NCI-H2227 treated with DMSO at 0.1 percent for 48 hours (cell line): ENCODE data around the gene WHRN.

Experiments
- DNase-seq: peaks from one replicate; lab custom pipeline; 2025; lab: John Stamatoyannopoulos, UW

The WHRN gene

DNA sequence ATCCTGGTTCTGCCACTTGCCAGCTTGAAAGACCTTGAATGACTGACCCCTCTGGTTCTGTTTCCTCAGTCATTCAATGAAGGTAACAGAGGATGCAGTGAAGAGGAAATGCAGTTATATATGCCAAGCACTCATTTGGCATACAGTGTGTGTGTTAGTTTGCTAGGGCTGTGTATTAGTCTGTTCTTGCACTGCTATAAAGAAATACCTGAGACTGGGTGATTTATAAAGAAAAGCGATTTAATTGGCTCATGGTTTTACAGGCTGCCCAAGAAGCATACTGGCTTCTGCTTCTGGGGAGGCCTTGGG is 8.6 kb upstream of the WHRN start:
- no peak for DNase-seq

DNA sequence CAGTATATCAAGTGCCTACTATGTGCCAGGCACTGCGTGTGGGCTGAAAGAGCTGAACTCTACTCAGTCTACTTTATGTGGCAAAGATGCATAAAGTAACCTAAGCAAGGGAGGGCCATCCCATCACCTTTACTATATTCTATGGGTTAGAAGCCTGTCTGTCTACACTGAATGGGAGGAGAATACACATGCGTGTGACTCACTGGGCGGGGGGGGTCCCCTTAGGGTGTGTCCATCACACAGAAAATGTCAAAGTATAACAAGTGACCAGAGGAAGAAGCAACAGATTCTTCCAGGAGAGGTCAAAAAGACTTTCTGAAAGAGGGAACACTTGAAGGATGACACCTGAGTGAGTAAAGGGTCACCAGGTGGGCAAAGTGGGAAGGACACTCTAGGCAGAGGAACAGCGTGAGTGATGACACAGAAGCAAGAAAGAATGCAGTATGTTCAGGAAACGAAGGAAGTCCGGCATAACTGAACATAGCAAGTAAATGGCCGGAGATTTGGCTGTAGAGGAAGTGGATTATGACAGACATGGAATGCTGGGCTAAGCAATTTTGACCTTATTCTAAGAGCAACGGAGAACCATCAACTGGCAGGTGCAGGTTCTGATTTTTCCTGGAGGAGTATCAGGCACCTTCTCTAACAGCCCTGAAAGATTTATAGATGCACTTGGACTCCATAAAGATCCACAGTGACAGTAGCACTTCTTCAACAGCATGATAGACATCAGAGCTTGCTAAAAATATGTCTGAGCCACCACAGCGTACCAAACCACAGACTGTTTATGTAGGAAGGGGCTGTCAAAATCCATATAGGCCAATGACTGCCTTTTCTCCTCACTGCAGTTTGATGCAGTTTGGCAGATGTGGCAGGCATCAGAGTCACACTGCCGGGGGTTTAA is 8.0 kb upstream of the WHRN start:
- no peak for DNase-seq

DNA sequence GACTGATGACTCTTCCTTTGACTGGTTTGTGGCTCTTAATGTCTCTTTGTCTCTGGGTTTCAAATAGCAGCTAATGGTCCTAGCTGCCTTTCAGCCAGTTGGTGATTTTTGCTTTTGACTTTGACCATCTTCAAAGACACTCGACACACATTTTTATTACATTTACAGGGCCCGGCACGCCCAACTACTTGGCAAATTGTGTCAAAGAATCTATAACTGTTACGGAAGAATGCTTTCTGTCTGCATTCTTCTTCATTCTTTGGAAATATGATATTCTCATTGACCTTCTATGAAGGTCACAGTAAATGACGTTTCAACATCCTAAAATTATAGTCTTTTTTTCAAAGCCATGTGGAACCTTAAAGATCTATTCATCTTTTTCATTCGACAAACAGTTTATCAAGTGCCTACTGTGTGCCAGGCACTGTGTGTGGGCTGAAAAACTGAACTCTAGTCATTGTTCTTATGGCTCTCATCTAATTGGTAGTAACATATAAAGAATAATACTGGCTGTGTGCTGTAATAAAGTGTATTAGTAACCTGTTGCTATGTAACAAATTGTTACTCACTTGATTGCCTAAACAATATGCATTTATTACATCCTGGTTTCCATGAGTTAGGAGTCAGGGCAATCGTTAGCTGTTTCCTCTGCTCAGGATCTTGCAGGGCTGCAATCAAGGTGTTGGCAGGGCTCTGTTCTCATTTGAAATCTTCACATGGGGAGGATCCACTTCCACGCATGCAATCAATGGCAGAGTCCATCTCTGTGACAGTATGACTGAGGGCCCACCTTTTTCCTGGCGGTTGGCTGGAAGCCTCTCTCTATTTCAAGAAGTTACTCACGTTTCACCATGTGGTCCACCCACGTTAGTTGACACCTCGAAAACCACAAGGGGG is 7.0 kb upstream of the WHRN start:
- DNase-seq, result no peak

DNA sequence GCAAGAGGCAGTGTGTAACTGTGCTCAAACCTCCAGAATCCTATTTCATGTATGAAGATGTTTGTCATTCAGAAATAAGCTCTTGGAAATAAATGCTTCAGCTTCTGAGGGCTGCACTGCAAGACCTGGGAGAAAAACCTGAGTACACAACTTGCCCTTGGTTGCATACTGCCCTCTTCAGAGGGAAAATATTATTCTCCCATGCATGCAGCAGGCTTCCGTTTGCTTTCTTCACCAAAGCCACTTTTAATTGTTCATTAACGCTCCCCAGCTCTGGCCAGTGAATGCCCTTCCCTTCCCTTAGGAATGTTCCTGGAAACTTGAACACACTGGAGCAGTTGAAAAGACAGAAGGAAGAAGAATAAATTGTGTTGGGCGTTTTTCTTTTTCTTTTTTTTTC is 2.5 kb upstream of the WHRN start:
- DNase-seq, result no peak

DNA sequence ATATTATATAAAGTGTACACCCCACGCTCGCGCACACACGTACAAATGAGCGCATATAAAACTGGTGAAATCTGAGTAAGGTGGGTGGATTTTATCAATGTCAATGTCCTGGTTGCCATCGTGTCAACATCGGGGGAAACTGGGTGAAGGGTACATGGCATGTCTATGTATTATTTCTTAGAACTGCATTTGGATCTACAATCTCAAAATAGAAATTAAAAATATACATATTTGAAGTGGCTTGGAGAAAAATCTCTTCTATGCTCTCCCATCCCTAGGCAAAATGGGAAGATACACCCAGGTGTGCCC is 763 bp upstream of the WHRN start:
- no peak for DNase-seq

DNA sequence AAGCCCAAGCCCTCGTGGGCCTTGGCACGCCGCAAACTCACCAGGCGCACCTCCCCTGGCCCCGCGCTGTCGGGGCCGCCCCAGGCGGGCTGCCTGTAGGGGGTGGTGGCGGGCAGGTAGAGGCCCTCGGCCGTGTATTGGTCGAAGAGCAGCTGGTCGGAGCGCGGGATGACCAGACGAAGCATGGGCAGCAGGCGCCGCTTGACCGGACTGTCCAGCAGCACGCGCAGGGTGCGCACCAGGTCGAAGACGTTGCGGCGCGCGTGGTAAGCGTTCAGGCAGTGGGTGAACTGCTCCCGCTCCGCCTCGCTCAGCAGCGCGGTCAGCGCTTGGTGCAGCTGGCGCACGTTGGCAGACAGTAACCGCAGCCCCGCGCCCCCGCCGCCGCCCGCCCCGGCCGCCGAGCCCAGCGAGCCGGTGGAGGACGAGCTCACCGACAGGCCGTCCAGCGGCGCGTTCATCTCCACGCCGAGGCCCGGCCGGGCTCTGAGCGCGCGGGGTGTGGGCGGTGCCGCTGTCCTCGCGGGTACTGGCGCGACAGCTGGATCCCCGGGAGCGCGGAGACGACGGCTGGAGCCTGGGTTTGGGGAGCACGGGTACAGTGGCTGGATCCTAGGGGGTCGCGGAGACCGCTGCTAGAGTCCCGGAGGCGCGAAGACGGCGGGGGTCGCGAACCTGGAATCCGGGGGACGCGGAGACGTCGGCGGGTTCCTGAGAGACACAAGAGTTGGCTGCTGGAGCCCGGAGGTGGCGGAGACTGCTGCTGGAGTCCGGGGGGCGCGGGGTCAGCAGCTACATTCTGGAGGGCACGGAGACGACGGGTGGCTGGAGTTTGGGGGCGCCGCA is 709 bp downstream of the WHRN start:
- DNase-seq, result no peak

DNA sequence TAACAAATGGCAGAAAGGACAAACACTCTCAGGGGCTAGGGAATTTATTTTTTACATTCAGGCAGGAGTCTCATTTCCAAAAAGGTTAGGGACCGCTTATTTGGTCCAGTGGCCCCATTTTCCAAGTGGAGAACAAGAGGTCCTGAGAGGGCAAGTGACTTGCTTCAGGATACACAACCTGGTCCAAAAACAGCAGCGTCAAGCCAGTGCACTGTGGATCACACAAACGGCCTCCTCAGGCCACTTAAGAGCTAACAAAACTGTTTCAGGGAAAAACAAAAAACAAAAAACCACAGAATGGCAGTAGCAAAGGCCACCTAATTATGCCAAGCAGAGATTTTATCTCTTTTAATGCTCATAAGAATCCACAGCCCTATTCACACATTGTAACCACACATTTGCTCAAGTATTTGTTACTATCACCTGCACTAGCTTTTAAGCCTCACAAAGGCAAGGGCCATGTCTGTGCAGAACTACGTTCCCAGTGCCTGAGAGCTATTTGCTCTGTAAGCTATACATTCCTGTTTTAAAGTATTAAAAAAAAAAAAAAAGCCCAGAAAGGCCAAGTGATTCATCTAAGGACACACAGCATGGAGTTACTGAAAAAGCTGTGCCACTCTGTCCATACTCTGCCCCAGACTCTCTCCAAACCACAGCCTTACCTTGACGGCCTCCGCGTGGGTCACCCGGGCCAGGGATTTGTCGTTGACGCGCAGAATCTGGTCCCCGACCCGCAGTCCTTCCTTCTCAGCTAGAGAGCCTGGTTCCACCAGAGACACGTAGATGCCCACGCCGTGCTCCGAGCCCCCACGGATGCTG is 1.5 kb downstream of the WHRN start:
- no peak for DNase-seq

DNA sequence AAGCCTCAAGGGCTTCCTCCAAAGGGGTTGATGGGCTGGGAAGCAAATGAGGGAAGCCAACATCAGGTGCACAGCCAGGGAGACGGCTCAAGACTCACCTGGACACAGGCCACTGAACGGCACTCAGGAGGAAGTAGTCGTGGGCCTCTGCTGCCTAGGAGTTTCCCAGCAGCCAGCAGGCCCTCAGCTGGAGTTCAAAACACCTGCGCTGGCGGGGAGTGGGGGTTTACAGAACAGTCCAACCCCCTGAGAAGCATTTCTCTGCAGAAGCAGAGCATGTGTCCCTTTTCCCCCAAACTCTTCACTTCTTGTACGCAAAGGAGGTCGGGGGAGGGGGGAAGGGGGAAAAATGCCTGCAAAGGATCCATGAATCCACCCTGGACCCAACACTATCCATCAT is 2.3 kb downstream of the WHRN start:
- DNase-seq, result no peak

DNA sequence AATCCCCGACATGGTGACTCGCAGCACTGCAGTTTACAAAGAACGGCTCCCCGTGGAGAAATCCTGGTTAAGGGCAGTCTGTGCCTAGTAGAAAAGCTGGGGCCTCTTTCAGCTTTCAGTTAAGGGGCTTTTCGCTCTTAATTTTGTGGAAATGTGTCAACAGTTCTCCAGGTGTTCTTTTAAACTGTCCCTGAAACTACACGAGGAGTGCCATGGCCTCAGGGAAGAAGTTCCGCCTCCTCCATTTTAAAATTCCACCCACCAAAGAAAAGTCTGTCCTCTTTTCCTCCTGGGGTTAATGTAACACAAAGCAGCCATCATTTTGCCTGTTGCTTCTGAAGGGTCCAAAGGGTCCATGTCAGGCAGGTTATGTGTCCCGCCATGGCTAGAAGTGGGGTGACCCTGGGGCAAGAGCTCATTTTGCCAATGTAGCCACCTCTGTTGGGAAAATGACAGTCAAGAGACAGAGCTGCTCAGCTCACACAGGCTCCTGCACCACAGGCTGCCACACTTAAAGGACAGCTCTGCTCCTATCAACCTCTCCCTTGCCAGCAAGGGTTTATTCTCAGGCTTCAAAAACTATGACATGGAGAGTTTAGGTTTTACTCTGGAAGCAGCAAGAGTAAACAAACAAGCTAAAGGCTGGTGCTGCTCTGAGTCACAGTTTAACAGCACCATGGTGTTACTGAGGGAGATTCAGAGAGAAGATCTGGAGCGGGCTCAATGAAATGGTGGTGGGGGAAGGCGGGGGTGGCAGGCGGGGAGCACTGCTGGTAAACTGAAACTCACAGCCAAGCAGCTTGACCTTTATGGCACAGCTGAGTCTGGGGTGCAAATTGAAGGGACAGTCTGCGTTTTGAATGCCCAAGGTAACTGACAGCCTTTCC is 3.2 kb downstream of the WHRN start:
- no peak for DNase-seq

DNA sequence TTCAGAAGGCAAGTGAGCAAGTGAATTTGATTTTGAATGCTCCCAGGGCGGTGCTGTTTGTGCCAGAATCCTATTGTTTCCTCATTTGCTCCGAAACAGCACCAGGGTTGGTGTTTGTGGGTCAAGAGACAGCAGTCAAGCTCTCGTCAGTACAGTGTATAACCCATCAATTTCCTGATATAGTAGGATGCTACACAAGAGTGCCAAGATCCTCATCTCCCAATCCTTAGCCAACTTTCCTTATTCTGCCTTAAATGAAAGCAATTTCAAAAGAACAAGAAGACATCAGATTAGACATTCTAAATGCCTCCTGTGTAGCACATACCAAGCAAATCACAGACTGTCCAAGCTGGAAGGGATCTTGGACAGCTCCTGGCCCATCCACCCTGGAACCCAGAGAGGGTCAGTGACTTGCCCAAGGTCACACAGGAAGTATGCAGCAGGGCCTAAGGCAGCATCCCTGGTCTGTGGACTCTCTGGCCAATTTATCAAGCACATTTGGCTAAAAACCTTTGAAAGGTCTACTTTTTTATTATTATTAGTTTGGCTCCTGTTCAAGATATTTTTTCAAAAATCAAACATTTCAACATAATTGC is 4.5 kb downstream of the WHRN start:
- no peak for DNase-seq

DNA sequence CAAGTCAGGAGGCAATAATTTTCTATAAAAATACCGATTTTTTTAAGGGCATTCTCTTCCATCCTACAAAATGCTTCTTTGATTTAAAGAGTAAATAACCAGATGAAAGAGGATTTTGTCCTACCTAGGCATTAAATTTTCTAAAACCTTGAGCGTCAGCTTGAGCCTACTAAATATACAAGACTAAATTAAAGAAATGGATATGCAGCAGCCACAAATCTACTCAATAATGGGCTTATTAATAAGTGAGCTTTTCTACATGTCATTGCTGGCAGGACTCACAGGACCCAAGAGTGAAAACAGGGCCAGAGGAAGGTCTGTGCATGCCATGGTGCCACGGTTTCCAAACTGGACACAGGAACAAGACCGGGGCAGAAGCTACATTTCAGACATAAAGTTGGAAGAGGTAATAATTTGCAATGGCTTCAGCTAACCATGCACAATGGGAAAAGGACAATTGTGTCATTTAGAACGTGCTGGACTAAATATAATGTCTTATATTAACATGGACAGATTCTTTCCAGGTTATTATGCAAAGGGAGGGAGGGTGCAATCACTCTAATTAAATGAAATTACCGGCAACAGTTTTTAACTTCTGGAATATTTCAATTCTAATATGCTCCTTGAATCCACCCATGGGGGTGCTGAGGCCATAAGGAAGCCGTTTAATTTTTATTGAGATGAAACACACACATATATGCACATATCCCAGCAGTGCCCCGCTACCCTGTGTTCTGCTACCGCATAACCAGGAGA is 5.2 kb downstream of the WHRN start:
- no peak for DNase-seq

DNA sequence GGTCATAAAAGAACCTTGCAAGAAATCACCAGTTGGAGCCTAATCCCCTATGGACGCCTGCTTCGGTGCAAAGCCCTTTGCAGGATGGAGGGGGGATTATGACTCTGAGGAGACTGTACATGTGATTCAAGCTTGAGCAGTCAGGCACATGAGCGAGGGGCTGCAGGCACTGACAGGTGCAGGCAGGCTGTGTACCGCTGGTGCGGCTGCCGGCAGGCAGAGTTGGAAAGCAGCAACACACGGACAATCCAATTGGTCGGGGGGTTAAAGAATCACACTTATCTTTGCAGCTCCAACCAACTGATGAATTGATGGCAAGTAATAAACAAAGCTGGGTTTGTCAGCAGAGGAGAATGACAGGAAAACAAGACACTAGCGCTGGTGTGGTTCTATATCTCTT is 5.7 kb downstream of the WHRN start:
- DNase-seq, result no peak

DNA sequence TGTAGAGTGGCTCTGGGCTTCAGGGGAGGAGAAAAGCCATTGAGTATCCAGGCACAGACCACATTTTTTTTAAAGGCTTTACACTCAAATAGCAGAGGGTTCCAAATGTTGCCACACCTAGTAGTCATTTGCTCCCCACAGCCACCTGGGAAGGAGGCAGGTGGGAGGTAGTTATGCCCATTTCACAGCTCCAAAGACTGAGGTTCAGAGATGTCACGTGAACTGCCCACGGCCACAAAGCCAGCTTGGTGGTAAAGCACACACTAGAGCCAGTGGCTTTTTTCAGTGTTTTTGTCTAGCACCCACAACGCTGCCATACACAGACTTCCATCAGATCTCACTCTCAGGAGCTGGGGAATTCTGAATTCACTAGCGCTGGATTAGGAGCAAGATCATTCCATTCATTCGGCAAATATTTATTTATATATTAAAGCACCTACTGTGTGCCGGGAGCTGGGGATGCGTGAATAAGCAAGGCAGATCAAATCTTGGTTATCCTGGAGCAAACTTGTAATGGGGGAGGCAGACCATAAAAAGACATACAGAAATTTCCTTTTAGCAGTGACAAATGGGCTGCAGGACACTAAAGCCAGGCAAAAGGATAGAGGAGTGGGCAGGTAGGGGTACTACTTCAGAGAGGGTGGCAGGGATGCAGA is 7.4 kb downstream of the WHRN start:
- DNase-seq, result no peak

DNA sequence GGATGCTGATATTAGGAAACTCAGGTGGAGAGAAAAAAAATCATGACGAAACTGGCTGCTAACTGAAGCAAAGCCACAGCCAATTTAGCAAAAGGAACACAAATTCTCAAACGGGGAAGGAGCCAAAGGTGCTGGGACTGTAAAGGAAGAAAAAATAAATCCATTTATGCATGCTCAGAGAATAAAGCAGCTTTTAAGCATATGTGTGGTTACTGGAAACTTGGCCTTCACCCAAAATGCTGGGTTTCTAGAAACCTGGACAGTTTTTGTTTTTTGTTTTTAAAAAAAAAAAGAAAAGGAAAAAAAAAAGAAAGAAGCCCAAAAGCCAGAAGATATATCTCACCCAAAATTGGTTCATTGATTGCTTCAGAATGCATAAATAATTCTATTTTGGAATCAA is 8.0 kb downstream of the WHRN start:
- no peak for DNase-seq

DNA sequence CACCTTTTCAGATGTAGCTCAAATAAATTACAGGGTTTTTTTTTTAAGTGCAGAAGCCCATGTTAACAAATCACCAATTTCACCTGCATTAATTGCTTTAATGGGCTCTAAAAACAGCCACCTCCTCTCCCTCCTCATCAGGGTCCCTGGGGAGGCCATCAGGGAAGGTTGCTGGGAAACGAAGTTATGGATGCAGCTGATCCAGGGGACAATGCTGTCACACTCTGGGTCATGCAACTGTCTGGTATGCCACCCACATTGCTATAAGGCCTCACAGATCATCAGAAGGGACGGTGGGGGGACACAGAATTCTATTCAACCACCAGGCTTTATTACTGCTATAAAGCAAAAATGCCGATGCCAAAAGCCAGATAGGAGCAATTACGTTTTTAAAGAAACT is 9.3 kb downstream of the WHRN start:
- no peak for DNase-seq

DNA sequence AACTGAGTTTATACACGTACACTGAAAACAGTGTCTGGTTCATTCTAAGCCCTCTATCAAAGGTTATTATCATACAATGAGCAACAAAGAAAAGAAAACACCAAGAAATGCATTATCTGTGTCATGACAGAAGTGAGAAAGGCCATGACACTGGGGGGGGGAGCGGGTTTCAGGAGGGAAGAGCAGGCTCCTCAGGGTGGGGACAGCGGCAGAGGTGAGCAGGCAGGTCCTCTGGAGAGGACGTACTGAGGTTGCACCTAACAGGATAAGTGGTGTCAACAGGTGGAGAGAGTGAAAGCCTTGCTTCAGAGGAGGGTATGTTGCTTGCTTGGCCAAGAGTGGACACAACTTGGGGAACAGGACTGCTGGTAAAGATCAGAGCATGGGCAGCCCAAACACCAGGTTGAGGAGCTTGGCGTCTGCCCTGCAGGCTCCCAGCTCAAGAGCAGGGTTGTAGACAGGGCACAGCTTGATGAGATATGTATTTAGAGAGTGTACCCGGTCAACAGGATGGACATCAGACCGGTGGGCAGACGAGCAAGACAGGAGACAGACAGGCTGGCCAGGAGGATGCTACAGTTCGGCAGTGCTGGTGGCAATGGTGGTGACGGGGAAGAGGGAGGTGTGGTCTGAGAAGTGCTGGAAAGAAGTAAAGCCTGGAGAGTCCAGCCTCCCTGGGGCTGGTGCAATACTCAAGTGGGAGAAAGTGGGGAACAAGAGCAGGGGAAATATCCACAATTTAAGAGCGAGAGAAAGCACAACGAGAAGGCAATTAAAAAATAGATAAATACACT is 10.3 kb downstream of the WHRN start:
- DNase-seq, result no peak

DNA sequence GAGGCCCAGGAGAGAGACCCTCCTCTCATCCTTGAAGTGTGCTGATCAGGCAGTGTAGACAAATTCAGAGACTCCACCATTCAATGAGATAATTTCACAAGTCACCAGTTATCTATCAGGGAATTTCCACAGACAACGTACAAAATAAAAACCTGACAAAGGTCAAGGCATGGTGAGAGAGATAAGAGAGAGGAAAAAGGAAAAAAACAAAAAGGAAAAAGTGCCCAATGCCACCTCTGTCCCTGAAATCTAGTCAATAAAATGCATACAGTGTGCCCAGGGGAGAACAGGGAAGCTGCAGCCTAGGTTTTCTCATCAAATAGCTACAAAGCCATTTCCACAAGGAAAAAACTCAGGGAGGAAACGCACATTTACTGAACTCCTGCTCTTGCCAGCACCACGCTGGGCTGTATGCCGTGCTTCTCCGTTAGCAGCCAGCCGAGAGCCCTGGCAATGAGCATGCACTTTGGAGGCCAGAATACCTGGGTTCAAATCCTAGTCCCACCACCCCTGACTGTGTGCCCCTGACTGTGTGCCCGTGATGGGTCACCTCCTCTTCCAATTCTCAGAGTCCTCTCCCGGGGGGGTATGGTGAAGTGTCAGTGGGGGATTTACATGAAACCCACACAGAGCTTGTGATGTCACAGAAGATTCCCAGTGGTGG is 11.6 kb downstream of the WHRN start:
- no peak for DNase-seq

DNA sequence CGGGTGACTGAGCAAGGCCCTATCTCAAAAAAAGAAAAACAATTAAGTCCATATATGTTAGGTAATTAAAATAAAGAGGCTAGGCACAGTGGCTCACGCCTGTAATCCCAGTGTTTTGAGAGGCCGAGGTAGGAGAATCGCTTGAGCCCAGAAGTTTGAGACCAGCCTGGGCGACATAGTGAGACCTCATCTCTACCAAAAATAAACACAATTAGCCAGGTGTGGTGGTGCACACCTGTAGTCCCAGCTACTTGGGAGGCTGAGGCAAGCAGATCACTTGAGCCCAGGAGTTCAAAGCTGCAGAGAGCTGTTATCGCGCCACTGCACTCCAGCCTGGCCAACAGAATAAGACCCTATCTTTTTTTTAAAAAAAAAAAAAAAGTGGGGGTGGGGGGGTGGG is 12.3 kb downstream of the WHRN start:
- no peak for DNase-seq
